ENCODE data around the gene CRTC1.
"Not testable (repeated sequence)": the region's sequence is repeated elsewhere in the genome, so short reads cannot be mapped to it uniquely, and the experiment has no call there.

Gene CRTC1

DNA sequence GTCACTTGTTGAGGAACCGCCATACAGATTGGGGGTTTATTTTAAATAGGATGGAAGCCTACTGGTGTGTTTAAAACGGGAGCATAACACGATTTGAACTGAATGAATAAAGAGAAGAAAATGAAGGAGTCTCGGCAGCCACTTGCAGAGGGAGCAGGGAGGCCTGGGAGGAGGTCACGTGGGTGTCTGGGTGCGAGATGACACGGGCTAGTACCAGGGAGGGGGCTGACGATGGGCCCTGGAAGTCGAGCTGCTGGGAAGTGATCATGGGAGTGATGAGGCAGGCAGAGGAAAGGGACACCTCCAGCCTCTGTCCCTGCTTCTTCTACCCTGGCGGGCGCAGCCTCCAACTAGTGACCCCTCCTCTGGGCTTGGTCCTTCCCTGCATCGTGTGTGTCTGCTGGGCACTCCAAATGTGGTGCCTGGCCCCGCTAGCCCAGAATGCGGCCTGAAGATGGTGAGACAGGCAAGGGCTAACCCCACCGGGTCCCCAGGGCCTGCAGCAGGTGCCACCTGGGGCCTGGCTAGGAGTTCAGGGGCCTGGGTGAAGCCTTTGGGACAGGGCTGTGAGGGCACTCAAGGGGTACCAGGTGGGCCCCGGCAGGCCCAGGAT, 35.5 kb downstream of the CRTC1 start:
- 0 out of 2 replicates have a peak overlapping the region, but pooled peaks have one; percentile 9 for H3K27ac ChIP-seq
- DNase-seq (ENCODE audit: low spot score) = no peak
- POLR2A ChIA-PET (ENCODE audit: low non-redundant PET) = interaction anchor here (0.6 kb wide), 1 partner anchor 1317 kb away, joined by 8 read pairs; no protein-coding TSS in a partner anchor
- CTCF ChIA-PET = interaction anchor here (0.5 kb wide), 1 partner anchor 407 kb away, joined by 3 read pairs; no protein-coding TSS in a partner anchor
- TF ChIP-seq, protein P1, sequence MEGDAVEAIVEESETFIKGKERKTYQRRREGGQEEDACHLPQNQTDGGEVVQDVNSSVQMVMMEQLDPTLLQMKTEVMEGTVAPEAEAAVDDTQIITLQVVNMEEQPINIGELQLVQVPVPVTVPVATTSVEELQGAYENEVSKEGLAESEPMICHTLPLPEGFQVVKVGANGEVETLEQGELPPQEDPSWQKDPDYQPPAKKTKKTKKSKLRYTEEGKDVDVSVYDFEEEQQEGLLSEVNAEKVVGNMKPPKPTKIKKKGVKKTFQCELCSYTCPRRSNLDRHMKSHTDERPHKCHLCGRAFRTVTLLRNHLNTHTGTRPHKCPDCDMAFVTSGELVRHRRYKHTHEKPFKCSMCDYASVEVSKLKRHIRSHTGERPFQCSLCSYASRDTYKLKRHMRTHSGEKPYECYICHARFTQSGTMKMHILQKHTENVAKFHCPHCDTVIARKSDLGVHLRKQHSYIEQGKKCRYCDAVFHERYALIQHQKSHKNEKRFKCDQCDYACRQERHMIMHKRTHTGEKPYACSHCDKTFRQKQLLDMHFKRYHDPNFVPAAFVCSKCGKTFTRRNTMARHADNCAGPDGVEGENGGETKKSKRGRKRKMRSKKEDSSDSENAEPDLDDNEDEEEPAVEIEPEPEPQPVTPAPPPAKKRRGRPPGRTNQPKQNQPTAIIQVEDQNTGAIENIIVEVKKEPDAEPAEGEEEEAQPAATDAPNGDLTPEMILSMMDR (conservative IDR thresholded peaks at IDR 0.05; ENCODE audit: low read depth) = no peak

DNA sequence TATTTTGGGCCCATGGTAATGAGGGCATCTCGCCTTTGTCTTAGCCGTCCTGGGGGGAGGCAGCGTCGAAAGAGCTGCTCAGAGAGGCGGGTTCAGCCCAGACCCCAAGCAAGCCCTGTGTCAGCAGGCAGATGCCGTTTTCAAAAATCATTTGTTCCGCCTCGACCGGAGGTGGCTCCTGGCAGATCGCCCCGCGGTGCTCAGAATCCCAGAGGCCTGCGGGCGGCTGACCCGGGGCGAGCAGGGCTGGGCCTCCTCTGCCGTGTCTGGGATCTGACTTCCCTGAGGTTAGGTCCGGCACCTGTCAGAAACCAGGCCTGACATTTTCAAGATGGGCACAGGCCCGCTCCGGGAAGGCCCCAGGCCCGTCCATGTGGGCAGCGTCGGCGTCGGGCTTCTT, 36.1 kb downstream of the CRTC1 start:
- ChIA-PET CTCF (no interaction called here), POLR2A (ENCODE audit: low non-redundant PET) (no interaction called here)
- DNase-seq (ENCODE audit: low spot score) = no peak

DNA sequence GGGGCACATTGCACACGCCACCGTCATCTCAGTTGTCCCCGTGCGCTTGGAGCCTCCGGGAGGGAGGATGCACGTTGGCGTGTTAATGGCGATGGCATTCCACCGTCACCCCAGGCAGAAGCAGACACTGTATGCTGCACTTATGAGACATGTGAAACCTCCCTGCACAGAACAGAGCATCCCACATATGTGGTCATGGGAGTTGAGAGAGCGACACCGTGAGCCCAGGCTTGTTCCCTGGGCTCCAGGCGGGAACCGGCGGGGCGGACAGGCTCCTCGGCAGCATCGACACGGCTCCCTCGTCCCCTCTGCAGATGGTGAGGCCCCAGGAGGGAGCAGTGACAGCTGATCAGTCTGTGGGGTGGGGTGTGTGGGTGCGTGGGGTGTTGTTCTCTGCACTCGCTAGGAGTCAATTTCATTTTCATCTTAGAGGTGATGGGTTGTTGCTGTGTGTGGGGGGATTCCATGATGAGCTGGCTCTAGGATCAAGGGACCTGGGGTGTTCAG, 40.4 kb downstream of the CRTC1 start:
- TF ChIP-seq, protein P1 (conservative IDR thresholded peaks at IDR 0.05; ENCODE audit: low read depth) = no peak
- CTCF ChIA-PET = no interaction called here
- POLR2A ChIA-PET (ENCODE audit: low non-redundant PET) = no interaction called here

More for the DNA sequence above, 36.1 kb downstream of the CRTC1 start:
- TF ChIP-seq, protein P1 (conservative IDR thresholded peaks at IDR 0.05; ENCODE audit: low read depth) = no peak
- H3K27ac ChIP-seq = 0 out of 2 replicates have a peak overlapping the region, but pooled peaks have one; percentile 9

DNA sequence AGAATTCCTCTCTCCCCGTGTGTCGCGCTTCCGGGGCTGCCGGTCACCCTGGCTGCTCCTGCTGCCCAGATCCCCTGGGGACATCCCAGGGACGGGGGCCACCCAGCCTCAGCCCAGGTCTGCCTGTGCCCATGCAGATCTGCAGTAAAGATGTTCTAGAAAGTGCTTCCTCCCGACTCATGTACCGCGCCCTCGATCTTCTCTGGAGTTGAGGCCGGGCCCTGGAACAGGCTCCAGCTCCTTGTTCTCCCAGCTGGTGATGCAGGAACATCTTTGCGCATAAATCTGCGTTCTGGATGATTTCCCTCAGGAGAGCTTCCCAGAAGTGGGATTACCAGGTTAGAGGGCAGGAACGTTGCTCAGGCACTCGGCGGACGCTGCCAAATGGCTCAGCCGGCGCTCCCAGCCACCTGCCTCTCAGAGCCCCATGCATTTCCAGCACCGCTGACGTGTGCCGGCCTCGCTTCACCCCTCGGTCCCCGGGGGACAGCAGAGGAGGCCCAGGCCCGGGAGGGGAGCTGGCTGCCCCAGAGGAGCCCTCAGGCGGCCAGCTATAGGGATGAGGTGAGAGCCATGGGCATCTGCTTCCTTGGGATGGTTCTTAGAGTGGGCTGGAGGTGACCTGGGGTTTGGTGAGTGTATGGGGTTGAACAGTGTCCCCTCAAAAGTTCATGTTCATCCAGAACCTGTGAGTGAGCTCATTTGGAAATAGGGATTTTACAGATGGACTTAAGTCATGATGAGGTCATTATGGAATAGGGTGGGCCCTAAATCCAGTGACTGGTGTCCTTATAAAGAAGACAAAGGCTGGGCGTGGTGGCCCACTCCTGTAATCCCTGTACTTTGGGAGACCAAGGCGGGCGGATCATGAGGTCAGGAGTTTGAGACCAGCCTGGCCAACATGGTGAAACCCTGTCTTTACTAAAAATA, 42.6 kb downstream of the CRTC1 start:
- DNase-seq (ENCODE audit: low spot score) = no peak
- ChIA-PET CTCF (no interaction called here), POLR2A (ENCODE audit: low non-redundant PET) (interaction anchor here (0.6 kb wide), 1 partner anchor 590 kb away, joined by 3 read pairs; no protein-coding TSS in a partner anchor)
- TF ChIP-seq, protein P1 (conservative IDR thresholded peaks at IDR 0.05; ENCODE audit: low read depth) = no peak
- H3K27ac ChIP-seq = no peak overlapping the region

More for the DNA sequence above, 40.4 kb downstream of the CRTC1 start:
- DNase-seq (ENCODE audit: low spot score) = no peak
- H3K27ac ChIP-seq = no peak overlapping the region

DNA sequence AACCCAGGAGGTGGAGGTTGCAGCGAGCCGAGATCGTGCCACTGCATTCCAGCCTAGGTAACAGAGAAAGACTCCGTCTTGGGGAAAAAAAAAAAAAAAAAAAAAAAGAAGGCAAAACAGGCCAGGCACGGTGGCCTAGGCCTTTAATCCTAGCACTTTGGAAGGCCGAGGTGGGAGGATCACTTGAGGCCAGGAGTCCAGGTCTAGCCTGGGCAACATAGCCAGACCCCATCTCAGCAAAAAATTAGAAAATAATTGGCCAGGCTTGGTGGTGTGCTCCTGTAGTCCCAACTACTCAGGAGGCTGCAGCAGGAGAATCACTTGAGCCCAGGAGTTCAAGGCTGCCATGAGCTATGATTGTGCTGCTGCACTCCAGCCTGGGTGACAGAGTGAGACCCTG, 43.4 kb downstream of the CRTC1 start:
- POLR2A ChIA-PET (ENCODE audit: low non-redundant PET) = no interaction called here

DNA sequence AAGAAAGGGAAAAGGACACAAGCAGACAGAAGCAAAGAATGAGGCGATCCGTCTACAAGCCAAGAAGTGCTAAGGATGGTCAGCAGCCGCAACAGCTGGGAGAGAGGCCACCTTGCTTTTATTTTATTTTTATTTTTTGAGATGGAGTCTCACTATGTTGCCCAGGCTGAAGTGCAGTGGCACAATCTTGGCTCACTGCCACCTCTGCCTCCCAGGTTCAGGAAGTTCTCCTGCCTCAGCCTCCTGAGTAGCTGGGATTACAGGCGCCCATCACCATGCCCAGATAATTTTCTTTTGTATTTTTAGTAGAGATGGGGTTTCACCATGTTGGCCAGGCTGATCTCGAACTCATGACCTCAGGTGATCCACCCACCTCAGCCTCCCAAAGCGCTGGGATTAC, 44.1 kb downstream of the CRTC1 start:
- CTCF ChIA-PET = interaction anchor here (0.6 kb wide), 2 partner anchors 31 to 315 kb away, joined by 3 to 4 read pairs; no protein-coding TSS in a partner anchor
- POLR2A ChIA-PET (ENCODE audit: low non-redundant PET); H3K27ac ChIP-seq; DNase-seq (ENCODE audit: low spot score): not testable (repeated sequence)

More for the DNA sequence above, 43.4 kb downstream of the CRTC1 start:
- TF ChIP-seq, protein P1 (conservative IDR thresholded peaks at IDR 0.05; ENCODE audit: low read depth) = no peak
- DNase-seq (ENCODE audit: low spot score) = no peak
- no peak overlapping the region for H3K27ac ChIP-seq
- CTCF ChIA-PET = interaction anchor here (0.6 kb wide), 1 partner anchor 314 kb away, joined by 3 read pairs; no protein-coding TSS in a partner anchor
